Measurements from ENCODE around the gene ABCC8.

Gene ABCC8

GRCh38 chr11:17353821-17354600, 122.6 kb downstream of the ABCC8 start:
- Mint-ChIP-seq H3K27me3 (peaks cover 1% of the 10 kb centered on the region), H3K4me3 (peak overlapping the region; percentile 82), H3K4me1 (ENCODE audit: low read depth) (peaks cover 28% of the 10 kb centered on the region), H3K27ac (peak overlapping the region; percentile 88), H3K36me3 (ENCODE audit: low read depth) (peaks cover 24% of the 10 kb centered on the region), H3K9me3 (no peaks in the 10 kb centered on the region)
- intact Hi-C loops (cut with micrococcal nuclease) = loop anchor here (5.0 kb wide), 3 partner anchors 77 to 277 kb away; partner anchors contain the start of genes NUCB2, PIK3C2A and RPS13

- H3K4me3 Mint-ChIP-seq = peak overlapping the region; percentile 82
- H3K36me3 Mint-ChIP-seq (ENCODE audit: low read depth) = peaks cover 22% of the 10 kb centered on the region
- intact Hi-C loops (cut with micrococcal nuclease) = loop anchor here (5.0 kb wide), 3 partner anchors 76 to 276 kb away; partner anchors contain the start of genes NUCB2, PIK3C2A and RPS13
- peaks cover 1% of the 10 kb centered on the region for H3K27me3 Mint-ChIP-seq
- no peaks in the 10 kb centered on the region for H3K9me3 Mint-ChIP-seq
- peaks cover 25% of the 10 kb centered on the region for H3K4me1 Mint-ChIP-seq (ENCODE audit: low read depth)
- peak overlapping the region; percentile 88 for H3K27ac Mint-ChIP-seq
These were observed 123.5 kb downstream of the ABCC8 start for GRCh38 chr11:17352950-17353820.

GRCh38 chr11:17351510-17352176, 125.0 kb downstream of the ABCC8 start, which contains the start of gene NCR3LG1:
NCR3LG1 (plus strand) TSS chr11:17351800; CDS start chr11:17351970, 170 bp downstream.
- H3K36me3 Mint-ChIP-seq (ENCODE audit: low read depth) = peaks cover 13% of the 10 kb centered on the region
- peak within 1 kb of the TSS; percentile 82 for H3K4me3 Mint-ChIP-seq
- no peaks in the 10 kb centered on the region for H3K9me3 Mint-ChIP-seq
- peak within 1 kb of the TSS; percentile 88 for H3K27ac Mint-ChIP-seq
- peaks cover 1% of the 10 kb centered on the region for H3K27me3 Mint-ChIP-seq
- intact Hi-C loops (cut with micrococcal nuclease) = loop anchor here (2.0 to 5.0 kb wide), 4 partner anchors 74 to 274 kb away; partner anchors contain the start of genes NUCB2, PIK3C2A and RPS13
- peaks cover 20% of the 10 kb centered on the region for H3K4me1 Mint-ChIP-seq (ENCODE audit: low read depth)

- Mint-ChIP-seq H3K4me1 (ENCODE audit: low read depth) (peaks cover 20% of the 10 kb centered on the region), H3K9me3 (no peaks in the 10 kb centered on the region), H3K4me3 (peak overlapping the region; percentile 82), H3K27me3 (peaks cover 1% of the 10 kb centered on the region), H3K27ac (peak overlapping the region; percentile 88), H3K36me3 (ENCODE audit: low read depth) (peaks cover 11% of the 10 kb centered on the region)
- intact Hi-C loops (cut with micrococcal nuclease) = loop anchor here (2.0 to 5.0 kb wide), 4 partner anchors 74 to 274 kb away; partner anchors contain the start of genes NUCB2, PIK3C2A and RPS13
These were observed 125.5 kb downstream of the ABCC8 start for GRCh38 chr11:17351172-17351509.

GRCh38 chr11:17350455-17351171, 126.0 kb downstream of the ABCC8 start:
- no peaks in the 10 kb centered on the region for H3K9me3 Mint-ChIP-seq
- H3K27me3 Mint-ChIP-seq = peaks cover 1% of the 10 kb centered on the region
- peaks cover 11% of the 10 kb centered on the region for H3K36me3 Mint-ChIP-seq (ENCODE audit: low read depth)
- H3K4me3 Mint-ChIP-seq = no peak overlapping the region
- H3K4me1 Mint-ChIP-seq (ENCODE audit: low read depth) = peaks cover 20% of the 10 kb centered on the region
- H3K27ac Mint-ChIP-seq = no peak overlapping the region
- intact Hi-C loops (cut with micrococcal nuclease) = loop anchor here (2.0 to 5.0 kb wide), 4 partner anchors 73 to 273 kb away; partner anchors contain the start of genes NUCB2, PIK3C2A and RPS13

- Mint-ChIP-seq H3K9me3 (no peaks in the 10 kb centered on the region), H3K4me1 (ENCODE audit: low read depth) (peaks cover 15% of the 10 kb centered on the region), H3K27ac (no peak overlapping the region), H3K4me3 (no peak overlapping the region), H3K36me3 (ENCODE audit: low read depth) (peaks cover 6% of the 10 kb centered on the region), H3K27me3 (peaks cover 1% of the 10 kb centered on the region)
- intact Hi-C loops (cut with micrococcal nuclease) = no loop called here
These were observed 129.0 kb downstream of the ABCC8 start for GRCh38 chr11:17347676-17348075.

- intact Hi-C loops (cut with micrococcal nuclease) = no loop called here
- H3K9me3 Mint-ChIP-seq = no peaks in the 10 kb centered on the region
- H3K36me3 Mint-ChIP-seq (ENCODE audit: low read depth) = no peaks in the 10 kb centered on the region
- H3K27me3 Mint-ChIP-seq = no peaks in the 10 kb centered on the region
- no peaks in the 10 kb centered on the region for H3K4me1 Mint-ChIP-seq (ENCODE audit: low read depth)
- H3K27ac Mint-ChIP-seq = no peak overlapping the region
- H3K4me3 Mint-ChIP-seq = no peak overlapping the region
These were observed 132.7 kb downstream of the ABCC8 start for GRCh38 chr11:17343907-17344306.

GRCh38 chr11:17343257-17343656, 133.4 kb downstream of the ABCC8 start:
- Mint-ChIP-seq H3K36me3 (ENCODE audit: low read depth) (no peaks in the 10 kb centered on the region), H3K4me1 (ENCODE audit: low read depth) (no peaks in the 10 kb centered on the region), H3K27me3 (no peaks in the 10 kb centered on the region), H3K27ac (no peak overlapping the region), H3K9me3 (no peaks in the 10 kb centered on the region), H3K4me3 (no peak overlapping the region)
- intact Hi-C loops (cut with micrococcal nuclease) = no loop called here

Measured in dendritic cell treated with granulocyte-macrophage colony-stimulating factor and Interleukin-4, amounts not matched to agents 40 ng/mL and 50 ng/mL, for 4 days (primary cell).